Stimulated activated CD8-positive, alpha-beta memory T cell treated with anti-CD3 and anti-CD28 coated beads, Interleukin-15, amount 100 ng/mL, for 24 hours (primary cell): ENCODE results near the gene LMX1A.

Source experiments
- DNase-seq: peaks from one replicate; pipeline ENCODE4 v3.0.0-alpha.2; 2020; ENCODE audit warnings: low read depth

The LMX1A gene

GRCh38 chr1:165265196-165265838 is 91.2 kb downstream of the LMX1A start:
- no peak for DNase-seq

GRCh38 chr1:165259706-165260428 is 96.6 kb downstream of the LMX1A start:
- DNase-seq = no peak

- no peak for DNase-seq
Measured at GRCh38 chr1:165259236-165259635, 97.3 kb downstream of the LMX1A start.

GRCh38 chr1:165257969-165258459 is 98.5 kb downstream of the LMX1A start:
- DNase-seq = peak; percentile 3

GRCh38 chr1:165254896-165255625 is 101.5 kb downstream of the LMX1A start:
- no peak for DNase-seq

- no peak for DNase-seq
Measured at GRCh38 chr1:165254376-165254775, 102.1 kb downstream of the LMX1A start.

- DNase-seq = no peak
Measured at GRCh38 chr1:165253818-165254254, 102.7 kb downstream of the LMX1A start.

GRCh38 chr1:165248969-165249571 is 107.4 kb downstream of the LMX1A start:
- DNase-seq = no peak

GRCh38 chr1:165241952-165242351 is 114.6 kb downstream of the LMX1A start:
- no peak for DNase-seq

GRCh38 chr1:165241321-165241720 is 115.2 kb downstream of the LMX1A start:
- DNase-seq = no peak

- DNase-seq = no peak
Measured at GRCh38 chr1:165240492-165240891, 116.0 kb downstream of the LMX1A start.

- DNase-seq = no peak
Measured at GRCh38 chr1:165239873-165240272, 116.6 kb downstream of the LMX1A start.

GRCh38 chr1:165235777-165236291 is 120.7 kb downstream of the LMX1A start:
- DNase-seq = no peak

GRCh38 chr1:165235155-165235776 is 121.2 kb downstream of the LMX1A start:
- no peak for DNase-seq

- DNase-seq = no peak
Measured at GRCh38 chr1:165234149-165234548, 122.4 kb downstream of the LMX1A start.

- DNase-seq = no peak
Measured at GRCh38 chr1:165228676-165229075, 127.8 kb downstream of the LMX1A start.

GRCh38 chr1:165228111-165228655 is 128.3 kb downstream of the LMX1A start:
- no peak for DNase-seq

- DNase-seq = no peak
Measured at GRCh38 chr1:165226326-165226725, 130.2 kb downstream of the LMX1A start.

- no peak for DNase-seq
Measured at GRCh38 chr1:165225650-165226049, 130.9 kb downstream of the LMX1A start.

- DNase-seq = no peak
Measured at GRCh38 chr1:165225062-165225461, 131.5 kb downstream of the LMX1A start.

- no peak for DNase-seq
Measured at GRCh38 chr1:165224504-165224903, 132.0 kb downstream of the LMX1A start.
